Skeletal muscle cell (primary cell): ENCODE measurements around the gene SBK2.
"Not testable (repeated sequence)": the region's sequence is repeated elsewhere in the genome, so short reads cannot be mapped to it uniquely, and the experiment has no call there.

Experiments used
- DNase-seq: peaks from one replicate; pipeline ENCODE4 v3.0.0-alpha.2; 2010; ENCODE audit warnings: low read depth
- H3K4me3 ChIP-seq: 2 replicates; pipeline ENCODE4 v1.5.1; 2011; ENCODE audit warnings: low read depth, mild to moderate bottlenecking, control low read depth, low read length, moderate library complexity

Gene SBK2

GRCh38 chr19:55539090-55539984 is 2.4 kb upstream of the SBK2 start:
- no peak for DNase-seq
- no peak overlapping the region for H3K4me3 ChIP-seq

DNA sequence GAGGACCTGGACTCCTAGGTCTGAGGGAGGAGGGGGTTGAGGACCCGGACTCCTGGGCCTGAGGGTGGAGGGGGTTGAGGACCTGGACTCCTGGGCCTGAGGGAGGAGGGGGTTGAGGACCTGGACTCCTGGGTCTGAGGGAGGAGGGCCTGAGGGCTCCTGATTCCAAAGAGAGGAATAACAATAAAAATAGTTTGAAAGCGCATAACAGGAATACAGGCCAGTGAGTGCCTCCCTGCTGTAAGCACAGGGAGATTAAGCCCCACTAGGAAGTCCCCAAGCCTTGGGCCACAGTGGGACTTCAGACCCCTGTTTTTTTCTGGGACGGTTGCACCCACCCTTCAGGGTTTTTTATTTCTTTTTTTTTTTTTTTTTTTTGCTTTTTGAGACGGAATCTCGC is 1.2 kb upstream of the SBK2 start:
- DNase-seq: no peak
- H3K4me3 ChIP-seq: no peak overlapping the region

- no peak overlapping the region for H3K4me3 ChIP-seq
- DNase-seq: no peak
Measured at GRCh38 chr19:55537741-55538111, 793 bp upstream of the SBK2 start.

DNA sequence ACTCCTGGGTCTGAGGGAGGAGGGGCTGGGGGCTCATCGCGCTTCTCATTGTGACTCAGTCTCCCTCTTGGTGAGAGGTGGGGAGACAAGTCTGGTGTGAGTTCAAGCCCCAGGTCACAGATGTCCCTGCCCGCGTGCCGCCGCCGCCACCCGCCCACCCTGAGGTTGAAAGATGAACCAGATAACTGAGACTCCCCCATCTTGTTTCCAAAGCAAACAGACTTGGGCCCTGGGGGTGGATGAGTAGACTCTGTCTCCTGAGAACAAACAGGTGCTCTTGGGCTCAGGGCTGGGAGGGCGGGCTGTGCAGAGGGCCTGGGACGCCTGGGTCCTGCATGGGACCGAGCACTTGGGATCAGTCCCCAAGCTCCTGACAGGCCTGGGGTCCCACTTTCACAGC is 567 bp downstream of the SBK2 start:
- DNase-seq: no peak
- H3K4me3 ChIP-seq: no peak overlapping the region

DNA sequence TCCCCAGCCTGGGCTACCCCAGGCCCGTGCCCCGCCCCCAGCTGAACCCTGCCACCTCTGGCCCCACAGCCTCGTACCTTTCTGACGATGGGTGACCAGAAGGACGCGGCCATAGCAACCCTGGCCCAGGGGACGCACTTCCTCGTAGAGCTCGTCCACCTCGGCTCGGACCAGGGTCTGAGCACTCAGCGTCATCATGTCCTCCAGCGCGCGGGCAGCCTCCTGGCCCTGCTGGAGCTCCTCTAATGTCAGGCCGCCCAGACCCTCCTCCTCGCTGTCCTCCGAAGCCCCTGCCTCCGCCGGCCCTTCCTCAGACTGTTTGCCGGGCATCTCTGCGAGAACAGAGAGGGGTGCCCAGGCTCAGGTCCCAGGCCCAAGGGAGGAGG is 975 bp downstream of the SBK2 start:
- H3K4me3 ChIP-seq: no peak overlapping the region
- no peak for DNase-seq

DNA sequence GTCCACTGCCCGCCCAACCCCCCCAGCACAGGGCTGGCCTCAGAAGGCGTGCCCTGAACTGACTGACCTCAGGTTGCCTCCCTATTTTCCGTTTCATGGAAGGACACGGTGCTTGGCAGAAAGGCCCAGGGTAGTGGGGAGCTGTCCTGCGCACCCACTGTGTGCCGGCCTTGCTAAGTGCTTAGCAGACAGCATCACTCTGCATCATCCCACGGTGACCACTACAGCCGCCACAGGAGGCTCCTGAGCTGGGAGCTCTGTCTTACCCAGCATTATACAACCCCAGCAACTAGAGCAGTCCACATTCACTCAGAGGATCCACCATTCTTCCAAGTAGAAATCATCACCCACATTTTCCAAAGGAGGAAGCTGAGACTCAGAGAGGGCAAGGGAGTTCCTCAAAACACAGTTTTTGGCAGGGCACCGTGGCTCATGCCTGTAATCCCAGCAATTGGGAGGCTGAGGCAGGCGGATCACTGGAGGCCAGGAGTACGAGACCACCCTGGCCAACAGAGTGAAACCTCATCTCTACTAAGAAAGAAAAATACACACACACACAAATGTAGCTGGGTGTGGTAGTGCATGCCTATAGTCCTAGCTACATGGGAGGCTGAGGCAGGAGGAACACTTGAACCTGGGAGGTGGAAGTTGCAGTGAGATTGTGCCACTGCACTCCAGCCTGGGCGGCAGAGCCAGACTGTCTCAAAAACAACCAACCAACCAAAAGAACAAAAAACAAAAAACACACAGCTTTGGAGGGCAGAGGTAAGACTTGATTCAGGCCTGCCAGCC is 1.6 kb downstream of the SBK2 start:
- DNase-seq: no peak
- H3K4me3 ChIP-seq: no peak overlapping the region

DNA sequence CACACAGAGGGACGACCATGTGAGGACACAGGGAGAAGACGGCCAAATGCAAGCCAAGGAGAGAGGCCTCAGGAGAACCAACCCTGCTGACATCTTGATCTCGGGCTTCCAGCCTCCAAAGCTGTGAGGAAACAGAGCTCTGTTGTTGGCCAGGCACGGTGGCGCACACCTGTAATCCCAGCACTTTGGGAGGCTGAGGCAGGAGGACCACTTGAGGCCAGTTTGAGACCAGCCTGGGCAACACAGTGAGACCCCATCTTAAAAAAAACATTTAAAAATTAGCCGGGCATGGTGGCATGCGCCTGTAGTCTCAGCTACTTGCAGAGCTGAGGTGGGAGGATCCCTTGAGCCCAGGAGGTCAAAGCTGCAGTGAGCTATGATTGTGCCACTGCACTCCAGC is 2.7 kb downstream of the SBK2 start:
- DNase-seq, H3K4me3 ChIP-seq: not testable (repeated sequence)

- no peak overlapping the region for H3K4me3 ChIP-seq
Measured at GRCh38 chr19:55530996-55531395, 5.9 kb downstream of the SBK2 start.

GRCh38 chr19:55529636-55530234 is 7.2 kb downstream of the SBK2 start:
- H3K4me3 ChIP-seq: no peak overlapping the region

More at GRCh38 chr19:55530996-55531395, 5.9 kb downstream of the SBK2 start:
- DNase-seq: no peak

GRCh38 chr19:55528030-55528803 is 8.7 kb downstream of the SBK2 start:
- H3K4me3 ChIP-seq: no peak overlapping the region
- no peak for DNase-seq

More at GRCh38 chr19:55529636-55530234, 7.2 kb downstream of the SBK2 start:
- no peak for DNase-seq

DNA sequence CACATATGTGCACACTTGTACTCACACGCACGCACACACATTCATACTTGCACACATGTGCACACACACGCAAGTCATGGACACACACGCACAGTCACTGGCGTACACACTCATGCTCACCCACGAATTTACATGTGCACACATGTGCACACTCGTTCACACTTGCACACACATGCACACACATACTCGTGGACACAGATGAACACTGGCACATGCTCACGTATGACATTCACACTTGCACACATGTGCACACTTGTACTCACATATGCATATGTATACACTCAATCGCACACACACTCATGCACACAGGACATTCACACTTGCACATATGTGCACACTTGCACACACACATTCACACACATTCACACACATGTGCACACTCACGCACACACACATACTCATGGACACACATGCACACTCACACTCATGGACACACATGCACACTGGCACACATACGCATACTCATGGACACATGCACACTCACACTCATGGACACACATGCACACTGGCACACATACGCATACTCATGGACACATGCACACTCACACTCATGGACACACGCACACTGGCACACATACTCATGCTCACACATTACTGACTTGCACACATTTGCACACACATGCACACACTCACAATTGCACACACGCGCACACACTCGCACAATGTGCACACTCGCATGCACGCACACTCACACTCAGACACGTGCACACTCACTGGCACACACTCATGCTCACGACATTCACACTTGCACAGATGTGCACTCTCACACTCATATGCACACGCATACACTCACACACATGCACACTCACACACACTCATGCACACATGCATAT is 9.5 kb downstream of the SBK2 start:
- no peak overlapping the region for H3K4me3 ChIP-seq
- no peak for DNase-seq

GRCh38 chr19:55526216-55527196 is 10.4 kb downstream of the SBK2 start:
- peak; percentile 71 for DNase-seq
- H3K4me3 ChIP-seq: no peak overlapping the region

- no peak for DNase-seq
- H3K4me3 ChIP-seq: no peak overlapping the region
Measured at GRCh38 chr19:55525289-55526101, 11.4 kb downstream of the SBK2 start.

DNA sequence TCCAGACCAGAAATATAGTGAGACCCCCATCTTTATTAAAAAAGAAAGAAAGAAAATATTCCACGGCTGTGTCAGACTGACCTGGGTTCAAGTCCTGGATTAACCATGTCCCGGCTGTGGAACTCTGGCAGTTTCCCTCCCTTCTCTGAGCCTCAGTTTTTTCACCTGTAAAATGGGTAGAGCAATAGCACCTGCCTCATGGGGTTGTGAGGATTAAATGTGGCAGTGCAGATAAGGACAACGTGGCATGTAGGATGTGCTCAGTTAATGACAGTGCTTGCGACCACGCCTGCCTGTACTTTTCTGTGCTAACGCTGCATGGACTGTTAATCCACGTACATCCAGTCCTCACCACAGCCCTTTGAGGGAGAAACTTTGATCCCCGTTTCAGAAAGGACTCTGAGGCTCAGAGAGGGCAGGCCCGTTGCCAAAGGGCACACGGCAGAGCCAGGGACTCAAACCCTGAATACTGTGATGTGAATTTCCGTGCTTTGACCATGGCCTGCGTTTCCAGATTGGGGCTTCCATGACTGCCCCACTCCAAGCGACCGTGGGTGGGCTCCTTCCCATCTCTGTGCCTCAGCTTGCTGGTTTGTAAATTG is 16.1 kb downstream of the SBK2 start:
- no peak overlapping the region for H3K4me3 ChIP-seq
- DNase-seq: no peak

GRCh38 chr19:55519451-55520311 is 17.3 kb downstream of the SBK2 start:
- peak; percentile 78 for DNase-seq

More at GRCh38 chr19:55519451-55520311, 17.3 kb downstream of the SBK2 start:
- H3K4me3 ChIP-seq: no peak overlapping the region
